HG02970 (cell line): ENCODE results near the gene TARDBP.
"Not testable (repeated sequence)": the region's sequence is repeated elsewhere in the genome, so short reads cannot be mapped to it uniquely, and the experiment has no call there.

Source experiments
- ATAC-seq: cut with Tn5 transposase; IDR thresholded peaks from one replicate; pipeline ENCODE4 v1.9.1; 2021; ENCODE audit warnings: mild to moderate bottlenecking, moderate library complexity, moderate number of reproducible peaks; ENCODE audit not compliant: unreplicated experiment, low FRiP score

TARDBP gene

DNA sequence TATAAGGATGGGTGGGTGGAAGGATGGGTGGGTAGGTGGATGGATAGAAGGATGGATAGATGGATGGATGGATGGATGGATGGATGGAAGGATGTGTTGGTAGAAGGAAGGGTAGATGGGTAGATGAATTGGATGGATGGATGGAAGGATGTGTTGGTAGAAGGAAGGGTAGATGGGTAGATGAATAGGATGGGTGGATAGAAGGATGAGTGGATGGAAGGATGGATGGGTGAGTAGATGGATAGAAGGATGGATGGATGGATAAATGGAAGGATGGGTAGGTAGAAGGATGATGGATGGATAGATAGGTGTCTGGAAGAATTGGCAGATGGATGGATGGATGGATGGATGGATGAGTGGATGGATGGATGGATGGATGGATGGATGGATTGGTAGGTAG lies 28.6 kb downstream of the TARDBP start:
- ATAC-seq = no peak

- no peak for ATAC-seq
Measured at GRCh38 chr1:11042065-11042464, 29.6 kb downstream of the TARDBP start.

DNA sequence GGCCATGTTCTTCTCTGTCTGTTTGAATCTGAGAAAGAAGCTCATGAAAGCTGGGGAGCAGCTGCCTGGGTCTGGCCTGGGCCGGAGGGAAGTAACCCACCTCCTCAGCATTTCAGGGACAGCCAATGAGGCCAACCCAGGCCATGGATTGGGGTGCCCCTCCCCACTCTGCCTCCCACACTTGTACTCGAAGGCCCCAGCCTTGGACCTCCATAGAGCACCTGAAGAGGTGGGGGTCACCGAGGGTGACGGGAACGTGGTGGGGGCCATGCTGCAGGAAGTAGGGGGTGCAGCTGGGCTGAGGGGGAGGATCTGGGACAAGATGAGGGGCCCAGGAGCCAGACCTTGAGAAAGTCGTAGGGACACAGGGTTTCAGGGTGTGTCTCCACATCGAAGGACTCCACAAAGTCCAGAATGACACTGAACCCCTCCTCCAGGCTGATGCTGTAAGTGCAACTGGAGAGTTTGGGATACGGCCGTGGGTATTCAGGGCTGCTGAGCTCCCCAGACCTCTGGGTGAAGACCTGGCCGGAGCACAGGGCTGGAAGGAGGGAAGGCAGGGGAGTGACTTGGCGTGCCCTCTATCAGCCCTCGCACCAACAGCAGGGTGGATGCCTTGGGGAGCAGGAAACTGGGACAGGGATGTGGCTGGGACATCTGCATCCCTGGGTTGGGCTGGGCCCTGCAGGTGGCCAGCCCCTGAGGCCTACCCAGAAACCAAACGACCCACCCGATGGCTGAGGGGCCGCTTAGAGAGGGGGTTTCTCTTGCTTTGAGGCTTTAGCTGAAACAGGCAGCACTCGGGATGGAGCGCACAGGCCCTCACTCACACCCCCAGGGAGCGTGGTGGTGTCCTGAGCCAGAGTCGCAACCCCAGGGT lies 30.8 kb downstream of the TARDBP start:
- ATAC-seq = no peak

GRCh38 chr1:11044086-11044848 lies 31.8 kb downstream of the TARDBP start:
- ATAC-seq = no peak

GRCh38 chr1:11044849-11045427 lies 32.5 kb downstream of the TARDBP start:
- no peak for ATAC-seq

- ATAC-seq = no peak
Measured at GRCh38 chr1:11045428-11046269, 33.2 kb downstream of the TARDBP start.

DNA sequence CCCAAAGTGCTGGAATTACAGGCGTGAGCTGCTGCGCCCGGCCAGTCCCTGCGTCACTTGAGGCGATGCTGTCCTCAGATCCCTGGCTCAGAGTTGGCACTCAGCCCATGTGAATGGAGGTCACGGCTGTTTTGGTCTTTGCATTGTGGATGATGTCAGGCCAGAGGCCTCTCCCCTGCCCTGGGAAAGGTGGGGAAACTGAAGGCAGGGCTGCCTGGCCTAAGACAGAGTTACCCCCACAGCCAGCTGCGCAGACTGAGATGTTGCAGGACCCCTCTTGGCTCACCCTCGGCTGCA lies 33.8 kb downstream of the TARDBP start:
- no peak for ATAC-seq

GRCh38 chr1:11046625-11047365 lies 34.3 kb downstream of the TARDBP start, which contains the start of gene MASP2:
TSS of gene MASP2 (minus strand) at chr1:11047239. CDS start at chr1:11047207, 32 bp downstream.
- ATAC-seq = no peak

DNA sequence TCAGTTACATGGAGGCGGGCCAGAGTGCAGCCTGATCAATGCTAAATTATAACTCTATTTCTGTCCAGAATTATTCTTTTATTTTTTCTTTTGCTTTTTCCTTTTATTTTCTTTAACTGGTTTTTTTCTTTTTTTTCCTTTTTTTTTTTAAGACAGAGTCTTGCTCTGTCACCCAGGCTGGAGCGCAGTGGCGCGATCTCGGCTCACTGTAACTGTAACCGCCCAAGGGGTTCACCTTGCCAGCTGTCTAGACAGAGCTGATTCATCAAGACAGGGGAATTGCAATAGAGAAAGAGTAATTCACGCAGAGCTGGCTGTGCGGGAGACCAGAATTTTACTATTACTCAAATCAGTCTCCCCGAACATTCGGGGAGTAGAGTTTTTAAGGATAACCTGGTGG lies 38.7 kb downstream of the TARDBP start:
- ATAC-seq = not testable (repeated sequence)

- no peak for ATAC-seq
Measured at GRCh38 chr1:11051781-11052511, 39.5 kb downstream of the TARDBP start.

DNA sequence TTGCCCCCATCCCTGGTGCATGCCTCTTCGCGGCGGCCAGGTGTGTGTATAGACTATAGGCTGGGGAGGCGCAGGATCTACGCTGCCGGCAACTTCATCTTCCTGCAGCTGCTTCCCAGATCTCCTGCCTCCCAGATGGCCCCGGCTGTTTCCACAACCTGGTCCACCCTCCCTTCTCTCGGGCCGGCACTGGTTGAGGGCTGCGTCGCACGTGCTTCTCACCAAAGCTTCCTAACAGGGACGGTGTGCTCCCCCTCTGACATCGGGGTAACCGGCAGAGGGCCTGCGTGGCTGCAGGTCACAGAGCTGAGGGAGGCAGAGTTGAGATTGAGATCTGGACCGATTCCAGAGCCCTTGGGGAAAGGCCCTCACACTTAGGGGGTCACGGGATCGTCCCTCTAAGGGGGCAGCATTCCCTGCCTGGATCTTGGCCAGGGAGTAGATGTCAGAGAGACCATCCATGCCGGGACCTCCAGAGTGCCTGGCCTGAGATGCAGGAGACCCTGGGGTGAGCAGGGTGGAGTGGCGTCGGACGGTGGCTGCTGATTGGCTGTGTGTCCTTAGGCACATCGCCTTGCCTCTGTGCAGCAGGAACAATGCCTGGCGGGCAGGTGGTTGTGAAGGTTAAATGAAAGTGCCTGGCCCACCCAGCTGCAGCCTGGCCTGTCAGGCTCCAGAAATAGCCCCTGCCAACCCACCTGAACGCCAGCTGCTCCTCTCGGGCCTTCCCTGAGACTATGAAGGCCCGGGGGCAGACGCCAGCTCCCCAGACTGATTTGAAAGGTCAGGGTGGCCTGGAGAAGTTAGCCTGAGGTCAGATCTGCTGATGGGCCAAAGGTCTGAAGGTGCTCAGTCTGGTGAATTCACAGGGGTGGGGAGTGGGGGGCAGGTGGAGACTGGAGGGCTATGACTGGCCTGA lies 40.6 kb downstream of the TARDBP start:
- ATAC-seq = no peak

DNA sequence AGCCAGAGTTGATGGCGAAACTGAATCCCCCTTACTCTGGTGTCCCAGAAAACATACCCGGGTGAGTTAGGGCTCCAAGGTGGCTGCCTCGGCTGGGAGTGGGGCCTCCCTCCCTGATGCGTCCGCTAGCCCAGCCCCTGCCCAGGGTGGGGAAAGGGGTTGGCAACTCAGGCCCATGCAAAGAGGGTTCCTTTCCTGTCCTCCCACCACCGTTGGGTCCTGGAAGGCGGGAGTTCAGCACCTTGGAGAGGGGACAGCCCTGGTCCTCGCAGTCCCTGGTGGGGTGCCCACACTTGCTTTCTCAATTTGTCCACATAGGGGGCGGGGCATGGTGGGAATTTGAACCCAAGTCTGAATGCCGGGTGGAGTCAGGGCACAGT lies 41.3 kb downstream of the TARDBP start:
- no peak for ATAC-seq

DNA sequence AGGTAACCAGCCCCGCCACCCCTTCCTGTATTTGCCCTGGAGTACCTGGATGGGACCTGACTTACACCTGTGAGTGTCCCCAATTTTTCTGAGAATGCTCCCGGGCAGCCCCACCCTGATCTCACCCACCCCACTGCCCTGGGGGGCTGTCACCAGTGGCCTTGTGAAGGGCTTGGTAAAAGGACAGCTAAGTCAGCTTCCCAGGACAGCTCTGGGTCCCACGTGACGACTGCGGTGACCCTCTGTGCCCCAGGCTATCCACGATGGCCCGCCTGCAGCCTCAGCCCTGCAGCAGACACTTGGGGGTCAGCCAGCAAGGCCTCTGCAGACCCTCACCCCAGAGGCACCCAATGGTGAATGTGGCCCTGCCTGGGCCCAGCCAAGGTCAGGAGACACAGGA lies 41.7 kb downstream of the TARDBP start:
- ATAC-seq = no peak

GRCh38 chr1:11054666-11055065 lies 42.2 kb downstream of the TARDBP start:
- no peak for ATAC-seq

GRCh38 chr1:11055676-11056075 lies 43.2 kb downstream of the TARDBP start:
- ATAC-seq = no peak

- no peak for ATAC-seq
Measured at GRCh38 chr1:11056504-11056903, 44.0 kb downstream of the TARDBP start.

DNA sequence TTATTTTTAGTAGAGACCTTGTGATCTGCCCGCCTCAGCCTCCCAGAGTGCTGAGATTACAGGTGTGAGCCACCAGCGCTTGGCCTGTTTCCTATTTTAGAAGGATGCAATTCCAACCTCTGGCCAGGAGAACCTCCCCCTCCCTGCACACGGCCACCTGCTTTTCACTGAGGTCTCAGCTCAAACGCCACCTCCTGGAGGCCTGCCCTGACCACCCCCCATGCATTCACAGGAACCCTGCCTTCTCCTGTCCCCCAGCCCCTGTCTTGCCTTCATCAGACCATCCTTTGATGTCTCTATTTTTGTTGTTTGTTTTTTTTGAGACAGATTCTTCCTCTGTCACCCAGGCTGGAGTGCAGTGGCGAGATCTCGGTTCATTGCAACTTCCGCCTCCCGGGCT lies 45.0 kb downstream of the TARDBP start:
- no peak for ATAC-seq

DNA sequence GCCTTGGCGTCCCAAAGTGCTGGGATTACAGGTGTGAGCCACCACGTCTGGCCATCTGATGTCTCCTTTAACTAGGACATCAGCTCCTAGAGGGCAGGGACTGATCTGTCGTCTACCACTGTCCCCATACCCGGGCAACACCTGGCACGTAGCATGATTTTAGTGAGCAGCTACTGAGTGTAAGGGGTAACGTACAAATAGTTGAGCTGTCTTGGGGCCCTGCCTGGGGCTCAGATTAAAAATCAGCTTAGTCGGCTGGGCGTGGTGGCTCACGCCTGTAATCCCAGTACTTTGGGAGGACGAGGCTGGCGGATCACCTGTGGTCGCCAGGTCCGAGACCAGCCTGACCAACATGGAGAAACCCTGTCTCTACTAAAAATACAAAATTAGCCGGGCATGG lies 45.6 kb downstream of the TARDBP start:
- no peak for ATAC-seq
